NCI-H2081 treated with DMSO at 0.1 percent for 48 hours (cell line): ENCODE data around the gene BRAT1.
A peak's percentile ranks its signal among the peaks of the same experiment; 100 is the strongest.

Experiments
- DNase-seq: peaks from one replicate; lab custom pipeline; 2025; lab: John Stamatoyannopoulos, UW

Gene BRAT1

DNA sequence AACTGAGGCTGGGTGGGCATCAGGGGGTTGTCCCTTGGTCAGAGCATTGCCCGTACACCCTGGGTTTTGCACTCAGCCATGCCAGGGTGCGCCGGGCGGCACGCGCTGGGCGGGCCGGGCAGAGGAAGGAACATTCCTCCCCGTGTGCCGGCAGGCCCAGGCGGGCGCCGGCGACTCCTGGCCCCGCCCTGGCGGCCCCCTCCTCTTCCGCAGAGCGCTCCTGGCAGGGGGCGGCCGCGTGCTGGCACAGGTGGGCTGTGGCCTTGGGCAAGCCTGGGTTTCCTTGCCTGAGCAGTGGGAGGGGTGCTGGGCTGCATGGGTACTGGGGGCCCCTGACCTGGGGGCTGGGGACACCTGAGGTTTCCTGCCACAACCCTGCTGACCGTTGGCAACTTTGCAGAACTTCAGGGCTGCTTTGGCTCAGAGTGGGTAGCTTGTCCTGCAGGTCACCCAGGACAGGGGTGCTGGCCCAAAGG, 31.8 kb downstream of the BRAT1 start:
- peak; percentile 52 for DNase-seq

DNA sequence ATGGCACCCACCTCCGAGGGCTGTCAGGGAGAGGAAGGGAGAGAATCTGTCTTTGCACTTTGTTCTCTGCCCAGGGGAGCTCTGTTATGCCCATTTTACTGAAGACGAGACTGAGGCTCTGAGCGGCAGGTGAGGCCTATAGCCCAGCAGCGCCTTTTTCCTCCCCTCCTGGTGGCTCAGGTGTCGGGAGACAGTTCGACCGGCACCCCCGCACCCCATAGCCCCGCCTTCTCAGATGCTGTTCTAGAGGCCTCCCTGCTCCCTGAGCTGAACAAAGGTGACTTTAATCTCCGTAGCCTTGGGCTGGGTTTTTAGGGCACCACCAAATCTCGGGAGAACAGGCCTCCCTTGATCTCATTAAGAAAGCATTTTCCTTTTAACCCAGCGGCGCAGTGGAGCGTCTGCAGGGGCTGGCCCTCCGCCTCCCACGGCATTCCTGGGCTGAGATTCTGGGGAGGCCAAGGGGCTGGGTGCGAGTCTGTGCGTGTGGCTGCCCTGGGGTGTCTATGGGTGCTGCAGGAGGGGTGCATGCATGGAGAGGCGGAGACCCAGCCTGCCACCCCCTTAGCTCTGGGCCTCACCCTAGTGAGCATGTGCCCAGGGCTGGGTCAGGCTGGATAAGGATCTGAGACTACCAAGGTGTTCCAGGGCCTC, 32.4 kb downstream of the BRAT1 start:
- no peak for DNase-seq

DNA sequence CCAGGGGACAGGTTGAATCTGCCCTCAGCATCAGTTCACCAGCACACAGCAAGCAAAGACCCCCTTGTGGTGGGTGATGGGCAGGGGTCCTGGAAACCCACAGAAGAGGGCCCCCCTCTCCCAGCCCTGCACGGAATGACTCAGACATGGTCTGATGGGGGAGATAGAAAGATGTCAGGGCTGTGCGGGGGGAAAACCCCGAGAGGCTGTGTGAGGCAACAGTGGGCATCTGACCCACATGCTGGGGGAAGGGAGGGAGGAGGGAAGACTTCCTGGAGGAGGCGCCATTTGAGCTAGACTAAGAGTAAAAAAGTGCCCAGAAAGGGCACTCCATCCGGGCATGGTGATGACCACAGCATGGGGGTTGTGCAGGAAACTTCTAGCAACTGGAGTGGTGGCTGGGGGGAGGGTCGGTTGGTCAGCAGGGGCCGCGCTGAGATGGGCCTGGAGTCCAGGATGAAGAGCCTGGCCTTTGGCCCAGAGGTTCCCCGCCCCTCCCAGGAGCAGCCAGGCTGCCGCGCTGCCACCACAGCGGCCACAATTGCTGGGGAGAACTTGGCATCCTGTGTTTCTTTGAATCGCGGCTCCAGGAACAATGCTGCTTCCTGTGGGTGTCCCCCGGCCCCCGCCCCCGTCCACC, 33.3 kb downstream of the BRAT1 start:
- DNase-seq, result no peak

DNA sequence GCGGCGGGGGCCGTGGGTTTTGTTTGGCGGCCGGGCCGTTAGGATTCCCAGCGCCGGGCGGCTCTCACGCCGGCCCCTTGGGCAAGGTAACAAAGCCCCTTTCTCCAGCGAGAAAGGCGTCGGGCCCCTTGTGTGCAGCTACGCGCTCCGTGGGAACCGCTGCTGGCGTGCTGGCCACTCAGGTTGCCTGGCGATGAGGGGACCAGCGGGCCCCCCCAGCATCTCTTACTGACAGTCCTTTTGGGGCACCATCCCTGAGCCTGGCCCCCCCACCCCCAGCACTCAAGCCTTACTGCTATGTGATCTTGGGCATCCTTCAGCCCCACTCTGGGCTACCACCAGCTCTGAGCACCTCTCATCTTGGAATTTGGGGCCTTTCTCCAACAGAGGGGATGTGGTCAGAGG, 34.0 kb downstream of the BRAT1 start:
- DNase-seq, result no peak

DNA sequence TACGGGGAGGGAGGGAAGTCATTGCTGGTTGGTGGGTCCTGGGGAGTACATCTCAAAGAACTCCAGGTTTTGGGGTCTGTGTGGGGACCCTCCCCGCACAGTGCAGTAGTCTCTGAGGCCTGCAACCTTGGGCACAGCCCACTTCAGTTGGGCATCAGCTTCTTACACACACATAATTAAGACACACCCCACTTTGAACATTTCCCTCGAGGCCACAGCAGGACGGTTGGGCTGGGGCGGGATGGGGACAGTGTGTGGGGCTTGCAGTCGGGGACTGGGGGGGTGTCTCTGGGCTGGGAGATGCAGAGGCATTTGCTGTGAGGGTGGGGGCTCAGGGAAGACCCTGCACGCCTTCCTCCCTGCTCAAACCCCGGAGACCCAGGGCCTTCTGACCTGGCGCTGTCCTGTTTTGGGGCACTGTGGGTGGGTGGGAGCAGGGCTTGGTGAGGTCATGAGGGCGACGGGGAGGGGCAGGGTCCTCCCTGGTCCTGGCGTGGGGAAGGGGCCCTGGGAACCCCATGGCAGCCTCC, 34.5 kb downstream of the BRAT1 start:
- DNase-seq, result no peak

DNA sequence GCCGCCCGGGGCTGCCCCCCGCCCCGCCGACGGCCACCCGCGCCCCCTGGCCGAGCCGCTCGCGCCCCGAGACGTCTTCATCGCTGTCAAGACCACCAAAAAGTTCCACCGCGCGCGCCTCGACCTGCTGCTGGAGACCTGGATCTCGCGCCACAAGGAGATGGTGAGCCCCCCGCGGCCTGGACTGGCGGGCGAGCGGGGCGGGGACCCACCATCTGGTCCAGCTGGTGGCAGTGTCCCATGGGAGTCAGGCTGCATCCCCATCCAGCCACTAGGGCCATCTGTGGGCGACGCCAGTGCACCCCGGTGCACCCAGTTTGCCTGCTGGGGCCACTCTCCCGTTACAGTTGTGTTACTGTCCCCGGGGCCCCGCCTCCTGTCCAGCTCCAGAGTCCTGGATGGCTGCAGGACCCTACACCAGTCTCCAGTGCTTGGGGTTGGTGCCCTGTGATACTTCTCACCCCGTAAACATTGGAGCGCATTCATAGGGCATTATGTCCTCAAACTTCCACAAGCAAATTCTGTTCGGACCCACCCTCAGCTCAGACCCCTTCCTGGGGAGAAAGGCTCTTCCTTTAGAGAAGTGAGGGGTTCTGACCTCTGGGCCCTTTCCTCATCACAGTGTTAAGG, 35.1 kb downstream of the BRAT1 start:
- DNase-seq, result no peak

DNA sequence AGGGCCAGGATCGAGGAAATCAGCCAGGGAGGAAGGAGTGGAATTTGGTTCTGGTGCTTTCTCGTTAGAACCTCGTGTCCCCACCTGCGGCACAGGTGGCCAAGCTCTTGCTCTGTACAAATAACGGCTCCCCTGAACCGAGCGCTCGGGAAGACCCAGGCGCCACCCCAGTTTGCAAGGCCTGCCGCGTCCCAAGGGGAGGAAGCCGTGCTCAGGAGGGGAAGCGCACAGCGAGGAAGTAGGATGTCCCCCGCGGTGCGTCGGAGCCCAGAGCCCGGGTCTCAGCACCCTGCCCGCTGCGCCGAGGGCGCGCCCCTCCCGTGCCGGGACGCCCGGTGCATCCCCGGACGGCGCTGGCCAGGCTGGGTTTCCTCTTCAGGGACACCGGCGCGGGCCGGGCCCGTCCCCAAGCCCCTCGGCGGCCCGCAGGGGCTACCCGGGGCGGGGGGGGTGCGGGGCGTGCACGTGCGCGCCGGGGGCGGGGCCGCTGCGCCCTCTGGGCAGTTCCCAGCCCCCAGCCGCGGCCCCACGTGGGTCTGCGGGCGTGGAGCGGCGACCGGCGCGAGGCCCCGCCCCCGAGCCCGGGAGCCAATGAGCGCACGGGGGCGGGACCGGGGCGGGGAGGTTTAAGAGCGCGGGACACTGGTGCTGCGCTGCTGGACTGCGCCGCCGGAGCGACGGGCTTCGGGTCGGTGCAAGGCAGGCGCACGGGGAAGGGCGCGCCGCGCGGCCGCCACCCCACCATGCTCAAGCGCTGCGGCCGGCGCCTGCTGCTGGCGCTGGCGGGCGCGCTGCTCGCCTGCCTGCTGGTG, 36.0 kb downstream of the BRAT1 start, which contains the start of gene LFNG:
Gene LFNG (plus strand): TSS at position 656 of the 812 bp plus-strand sequence. CDS start 88 bp downstream, at position 744.
- peak; percentile 52 for DNase-seq

DNA sequence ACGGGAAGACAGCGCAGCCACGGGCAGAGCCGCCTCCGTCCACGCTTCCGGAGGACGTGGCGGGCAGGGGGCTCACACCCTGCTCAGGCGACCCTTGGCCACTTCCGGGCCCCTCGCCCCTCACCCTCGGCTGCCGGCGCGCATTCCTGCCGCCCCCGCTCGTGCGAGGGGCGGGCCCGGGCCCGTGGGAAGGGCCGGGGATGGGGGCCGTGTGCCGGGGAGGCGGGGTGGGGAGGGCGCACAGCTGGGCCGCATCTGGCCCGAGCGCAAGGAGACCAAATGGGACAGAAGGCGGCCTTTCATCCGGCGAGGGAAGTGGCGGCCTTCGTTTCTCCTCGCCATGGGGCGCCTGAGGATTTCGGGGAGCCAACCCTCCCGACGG, 36.6 kb downstream of the BRAT1 start:
- no peak for DNase-seq

DNA sequence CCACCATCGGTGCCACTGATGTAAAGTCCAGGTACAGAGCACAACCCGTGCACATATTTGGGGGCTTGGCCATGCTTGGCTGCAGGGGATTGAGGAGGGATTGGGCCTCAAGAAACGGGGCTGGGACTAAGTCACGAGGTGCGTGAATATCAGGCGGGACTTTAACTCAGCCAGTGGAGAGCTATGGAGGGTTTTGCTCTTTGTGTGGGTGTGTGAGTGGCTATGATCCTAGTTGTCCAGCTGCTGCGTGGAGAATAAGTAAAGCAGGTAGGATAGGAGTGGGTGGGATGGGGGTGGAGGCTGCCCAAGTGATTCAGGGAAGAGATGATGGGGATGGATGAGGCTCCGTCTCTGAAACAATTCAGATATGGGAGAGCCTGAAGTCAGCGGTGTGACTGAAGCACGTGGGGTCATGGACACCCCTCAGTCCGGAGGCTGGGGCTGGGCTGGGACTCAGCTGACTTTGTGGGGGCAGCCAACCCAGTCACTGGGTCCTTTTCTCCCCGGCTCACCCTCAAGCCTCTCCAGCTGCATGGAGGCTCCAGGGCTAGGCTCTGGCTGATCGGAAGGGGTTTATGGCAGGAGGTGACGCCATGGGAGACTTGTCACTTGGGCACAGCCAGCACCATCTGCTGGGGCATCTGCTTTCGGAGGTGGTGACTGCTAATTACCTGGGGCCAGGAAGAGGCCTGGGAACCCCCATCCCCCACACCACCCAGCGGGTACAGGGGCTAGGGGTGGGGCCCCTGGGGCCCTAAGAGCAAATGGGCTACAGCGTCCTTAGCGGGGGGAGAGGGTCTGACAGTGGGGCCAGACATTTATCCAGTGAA, 37.4 kb downstream of the BRAT1 start:
- DNase-seq, result no peak

DNA sequence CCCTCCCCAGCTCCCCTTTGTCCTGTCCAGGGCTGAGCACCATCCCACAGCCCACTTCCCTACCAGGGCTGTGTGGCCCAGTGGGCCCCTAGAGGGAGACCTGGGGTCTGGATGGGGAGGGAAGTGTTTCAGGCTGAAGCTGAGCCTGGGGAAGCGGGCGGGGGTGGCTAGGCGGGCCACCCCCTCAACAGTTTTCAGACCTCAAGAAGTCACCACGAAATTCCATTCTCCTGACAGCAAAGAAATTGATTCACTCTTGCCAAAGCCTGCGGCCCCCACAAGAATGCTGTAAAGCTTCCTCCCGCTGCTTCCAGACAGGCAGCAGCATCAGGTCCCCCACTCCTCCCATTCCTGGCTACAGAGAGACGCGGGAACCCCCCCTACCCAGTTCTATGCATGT, 38.3 kb downstream of the BRAT1 start:
- no peak for DNase-seq

DNA sequence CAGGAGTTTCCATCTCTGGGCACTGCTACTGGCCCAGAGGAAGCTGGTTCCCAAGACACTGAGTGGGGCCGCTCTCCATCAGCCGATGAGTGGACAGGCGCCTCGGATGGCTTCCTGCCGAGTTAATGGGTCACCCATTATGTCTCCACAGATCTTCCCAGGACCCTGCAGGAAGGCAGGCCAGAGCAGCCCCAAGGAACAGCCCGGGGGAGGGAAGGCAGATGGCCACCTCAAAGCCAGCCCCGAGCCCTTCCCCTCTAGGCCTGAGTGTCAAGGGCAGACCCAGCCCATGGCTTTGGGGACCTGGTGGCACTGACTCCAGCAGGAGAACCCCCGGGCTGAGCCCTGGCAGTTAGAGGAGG, 39.1 kb downstream of the BRAT1 start:
- DNase-seq, result no peak

DNA sequence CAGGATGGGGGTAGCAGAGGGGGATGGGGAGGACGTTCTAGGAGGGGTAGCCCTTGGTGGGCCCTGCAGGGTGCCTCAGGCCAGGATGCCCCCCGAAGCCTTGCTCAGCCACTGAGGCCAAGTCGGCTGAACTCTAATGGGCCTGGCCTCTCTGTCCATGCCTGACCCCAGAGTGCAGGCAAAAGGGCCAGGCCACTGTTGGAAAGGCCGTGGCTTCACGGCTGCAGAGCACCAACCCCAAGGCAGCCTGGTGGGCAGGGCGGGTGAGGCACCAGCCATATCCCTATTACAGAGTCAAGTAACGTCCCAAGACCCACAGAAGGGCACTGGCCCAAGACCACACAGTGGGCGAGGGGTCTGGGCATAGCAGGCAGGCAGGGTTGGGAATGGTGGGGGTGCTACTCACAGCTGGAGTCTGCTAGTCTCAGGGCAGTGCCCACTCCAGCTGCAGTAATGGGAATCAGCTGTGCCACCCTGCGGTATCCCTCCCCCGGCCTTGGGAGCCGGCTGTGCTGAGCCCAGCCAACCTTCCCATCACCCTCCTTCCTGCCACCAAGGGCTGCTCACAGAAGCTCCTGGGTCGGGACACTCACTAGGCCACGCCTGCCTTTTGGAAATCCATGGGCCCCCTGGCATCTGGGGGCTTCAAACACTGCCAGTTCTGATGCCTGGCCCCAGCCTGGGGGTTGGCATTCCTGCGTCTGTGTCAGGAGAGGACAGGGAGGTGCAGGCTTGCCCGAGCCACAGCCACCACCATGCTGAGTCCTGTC, 39.7 kb downstream of the BRAT1 start:
- no peak for DNase-seq

DNA sequence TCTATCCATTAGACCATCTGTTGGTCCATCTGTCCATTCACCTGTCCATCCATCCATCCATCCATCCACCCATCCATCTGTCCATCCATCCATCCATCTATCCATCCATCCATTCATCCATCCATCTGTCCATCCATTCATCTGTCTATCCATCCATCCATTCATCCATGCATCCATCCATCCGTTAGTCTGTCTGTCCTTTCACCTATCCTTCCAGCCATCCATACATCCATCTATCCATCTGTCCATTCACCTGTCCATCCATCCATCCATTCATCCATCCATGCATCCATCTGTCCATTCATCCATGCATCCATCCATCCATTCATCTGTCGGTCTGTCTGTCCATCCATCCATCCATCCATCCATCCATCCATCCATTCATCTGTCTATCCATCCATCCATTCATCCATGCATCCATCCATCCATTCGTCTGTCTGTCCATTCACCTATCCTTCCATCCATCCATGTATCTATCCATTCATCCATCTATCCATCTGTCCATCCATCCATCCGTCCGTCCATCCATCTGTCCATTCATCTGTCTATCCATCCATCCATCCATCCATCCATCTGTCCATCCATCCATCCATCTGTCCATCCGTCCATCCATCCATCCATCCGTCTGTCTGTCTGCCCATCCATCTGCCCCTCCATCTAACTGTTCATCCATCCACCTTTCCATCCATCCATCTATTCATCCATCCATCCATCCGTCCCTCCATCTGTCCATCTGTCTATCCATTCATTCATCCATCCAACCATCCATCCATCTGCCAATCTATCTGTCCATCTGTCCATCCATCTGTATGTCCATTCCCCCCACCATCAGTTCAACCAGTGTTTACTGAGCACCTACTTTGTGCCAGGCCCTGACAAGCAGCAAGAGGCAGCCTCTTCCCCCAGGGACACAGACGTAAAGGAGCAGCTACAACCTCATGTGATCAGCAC, 40.6 kb downstream of the BRAT1 start:
- DNase-seq, result no peak

DNA sequence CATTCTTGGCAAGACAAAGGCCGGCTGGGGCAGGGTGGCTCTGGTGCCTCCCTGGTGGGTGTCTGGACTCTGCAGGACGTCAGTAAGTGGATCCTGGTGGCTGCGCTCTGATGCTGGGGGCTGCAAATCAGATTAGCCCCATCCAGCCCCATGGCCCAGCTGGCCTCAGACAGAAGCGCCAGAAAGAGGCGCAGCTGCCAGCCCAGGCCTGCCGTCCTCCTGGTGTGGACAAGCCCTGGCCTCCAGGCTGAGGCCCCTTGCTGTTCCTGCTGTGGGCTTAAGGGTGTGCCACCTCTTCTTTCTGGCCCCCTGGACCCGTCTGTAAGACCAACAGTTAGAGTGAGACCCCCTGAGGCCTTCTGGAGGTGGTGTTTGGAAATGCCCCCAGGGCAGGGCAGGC, 41.6 kb downstream of the BRAT1 start:
- no peak for DNase-seq

DNA sequence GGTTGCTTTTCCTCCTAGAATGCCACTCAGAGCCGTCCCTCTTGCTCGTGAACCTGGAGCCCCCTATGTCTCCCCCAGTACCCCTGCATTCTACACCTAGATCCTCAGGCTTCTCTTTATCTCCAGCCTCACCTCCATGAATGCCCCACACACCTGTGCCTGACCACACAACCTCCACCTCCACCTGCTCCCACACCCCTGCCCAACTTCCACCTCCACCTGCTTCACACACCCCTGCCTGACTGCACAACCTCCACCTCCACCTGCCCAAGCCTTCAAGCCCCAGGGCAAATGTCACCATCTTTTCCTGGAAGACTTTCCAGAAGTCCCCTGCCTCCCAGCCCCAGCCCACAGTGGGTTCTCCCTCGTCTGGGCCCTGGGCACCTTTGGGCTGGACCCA, 42.6 kb downstream of the BRAT1 start:
- no peak for DNase-seq

DNA sequence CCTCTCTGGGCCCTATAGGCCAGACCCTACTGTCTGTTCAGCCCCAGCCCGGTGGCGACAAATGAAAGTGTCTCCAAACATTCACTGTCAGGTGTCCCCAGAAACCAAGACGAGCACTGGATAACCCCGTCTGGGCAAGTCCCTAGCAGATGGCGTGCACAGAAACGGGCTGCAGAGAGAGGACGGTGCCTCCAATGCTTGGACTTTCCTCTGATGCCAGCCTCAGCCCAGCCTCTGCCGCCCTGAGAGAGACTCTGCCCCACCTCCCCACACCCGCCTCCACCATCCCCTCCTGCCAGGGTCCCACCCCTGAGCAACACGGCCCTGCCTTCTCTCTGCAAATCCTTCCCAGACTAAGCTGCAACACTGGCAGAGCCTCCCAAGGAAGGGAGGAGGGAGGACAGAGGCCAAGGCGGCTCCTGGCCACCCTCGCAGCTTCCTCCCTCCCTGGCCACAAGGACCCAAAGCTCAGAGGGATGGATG, 43.1 kb downstream of the BRAT1 start:
- no peak for DNase-seq

DNA sequence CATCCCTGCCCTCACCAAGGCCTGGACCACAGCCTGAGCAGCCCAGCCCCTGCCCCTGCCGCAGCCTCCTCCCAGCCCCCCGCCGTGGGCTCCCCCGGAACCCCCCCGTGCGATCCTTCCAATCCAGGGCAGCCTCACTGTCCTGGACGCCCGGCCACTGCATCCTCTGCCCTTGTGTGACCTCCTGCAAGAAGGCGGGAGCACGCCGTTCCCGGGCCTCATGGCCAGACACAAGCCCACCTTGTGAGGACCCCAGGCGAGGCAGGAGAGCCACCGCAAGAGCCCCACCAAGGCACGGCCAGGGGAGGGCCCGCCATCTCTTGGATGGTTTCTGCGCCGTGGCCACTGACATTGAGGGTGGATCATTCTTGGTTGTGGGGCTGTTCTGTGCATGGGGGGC, 43.6 kb downstream of the BRAT1 start:
- DNase-seq, result no peak

DNA sequence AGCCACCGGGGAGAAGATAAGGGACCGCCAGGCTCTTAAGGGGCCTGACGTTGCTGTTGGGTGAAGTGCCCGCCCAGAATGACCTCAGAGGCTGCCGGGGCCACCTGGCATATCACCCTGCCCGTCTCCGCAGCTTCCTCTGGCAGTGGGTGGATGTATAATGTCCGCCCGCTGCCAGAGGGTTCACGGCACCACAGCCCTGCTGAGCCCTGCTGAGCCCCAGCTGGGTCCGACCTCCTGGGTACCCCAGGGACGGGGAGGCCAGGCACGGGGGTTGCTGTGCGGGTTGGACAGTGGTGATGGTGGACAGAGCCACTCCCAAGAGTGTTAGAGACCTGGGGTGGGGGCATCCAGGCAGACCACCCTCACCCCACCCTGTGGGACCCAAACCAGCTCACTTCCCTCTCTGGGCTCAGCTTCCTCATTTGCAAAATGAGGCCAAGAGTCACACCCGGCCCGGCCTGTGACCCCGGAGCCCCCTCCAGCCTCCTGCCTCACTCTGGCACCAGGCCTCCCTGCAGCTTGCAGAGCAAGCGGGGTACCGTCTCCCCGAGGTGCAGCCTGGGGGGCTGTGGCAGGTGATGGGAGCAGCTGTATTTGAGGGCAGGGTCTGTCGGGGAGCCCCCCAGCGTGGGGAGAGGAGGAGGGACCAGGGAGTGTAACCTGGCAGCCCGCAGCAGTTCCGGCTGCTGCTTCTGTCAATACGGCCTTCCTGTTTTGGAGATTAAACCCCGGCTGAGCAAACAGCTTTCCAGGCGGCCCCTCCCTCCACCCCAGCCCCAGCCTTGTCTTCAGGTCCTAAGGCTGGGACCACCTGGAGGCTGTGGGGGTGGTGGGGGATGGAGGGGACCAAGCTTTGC, 44.2 kb downstream of the BRAT1 start:
- DNase-seq, result peak; percentile 39
